Mucosa of gallbladder (tissue), 1 donor: ENCODE data around the gene RGMB. TPM values are rescaled to one million over a fixed set of nuclear protein-coding genes. Genes with fewer than 3 reads are reported as not detected.

Experiments used
- DNase-seq: peaks from one replicate; pipeline ENCODE4 v3.0.0-alpha.2; 2020; ENCODE audit warnings: low spot score
- total RNA-seq: library from RNA; stranded (reverse); gene quantifications from one replicate; pipeline ENCODE4 v1.2.1, GENCODE V29; 2021
- donor health status: DM: no; HTN: no; CAD: no.

RGMB gene
- total RNA-seq, 1 donor from 2014 or later = 15.0 TPM

GRCh38 chr5:98827588-98828284, 54.3 kb downstream of the RGMB start:
- no peak for DNase-seq

GRCh38 chr5:98836175-98836574, 62.7 kb downstream of the RGMB start:
- DNase-seq = no peak

GRCh38 chr5:98839469-98840383, 66.3 kb downstream of the RGMB start:
- no peak for DNase-seq

- DNase-seq = no peak
Observed at GRCh38 chr5:98840946-98841345, 67.5 kb downstream of the RGMB start.

GRCh38 chr5:98843481-98843880, 70.0 kb downstream of the RGMB start:
- no peak for DNase-seq

GRCh38 chr5:98844865-98845264, 71.4 kb downstream of the RGMB start:
- no peak for DNase-seq

GRCh38 chr5:98845878-98846277, 72.4 kb downstream of the RGMB start:
- DNase-seq = no peak

Other genes with a start within 250 kb of the RGMB start
- gene CHD1, start 155.3 kb downstream of the RGMB start, total RNA-seq = 26.5 TPM